ENCODE measurements around the gene CNTN2. TPM values are rescaled to one million over a fixed set of nuclear protein-coding genes. Genes with fewer than 3 reads are reported as not detected.

Gene CNTN2
- total and polyA plus RNA-seq, 2 of the 8 experiments (the other 6 are each of a cell fraction or from before 2014, with no cell fraction given) = 1.2 to 3.9 TPM

- 0 out of 2 replicates have a peak, but pooled peaks cover 2% of the 10 kb centered on the region for H3K79me1 ChIP-seq (ENCODE audit: low read depth, low read length)
- no peak overlapping the region for H2BK15ac ChIP-seq (ENCODE audit: low read length)
- H2AK5ac ChIP-seq (ENCODE audit: low read depth, low read length) = no peak overlapping the region
- 92% methylated on average over 9 of the region's 9 CpGs; no CpG with 5 or more reads in 1 of the 2 experiments for WGBS, 2 experiments (ENCODE audit: extremely low coverage in 1 of 2, insufficient coverage in 1 of 2, insufficient read length in 1 of 2, insufficient replicate concordance in 2 of 2, low coverage in 1 of 2, low lambda C conversion rate in 2 of 2, missing lambda C conversion rate in 1 of 2)
- H4K5ac ChIP-seq (ENCODE audit: insufficient read length, low read depth, low read length) = no peak overlapping the region
- no peak overlapping the region for H2BK20ac ChIP-seq (ENCODE audit: low read length)
- H4K20me1 ChIP-seq (replicated peaks in 1 of 2; ENCODE audit: control insufficient read depth in 1 of 2, insufficient read depth in 2 of 2, low read length in 2 of 2) = no peaks in the 10 kb centered on the region
- H3K79me2 ChIP-seq (ENCODE audit: control insufficient read depth in 1 of 2, insufficient read depth in 2 of 2, low read length in 2 of 2) = no peaks in the 10 kb centered on the region
- no peak overlapping the region for H3K9ac ChIP-seq (replicated peaks in 1 of 4; ENCODE audit: extremely low read depth in 1 of 4, low read depth in 3 of 4, low read length in 3 of 4)
- no peaks in the 10 kb centered on the region for H3K36me3 ChIP-seq (ENCODE audit: control insufficient read depth in 2 of 4, insufficient read depth in 4 of 4, low read length in 3 of 4)
- no peak overlapping the region for H3K27ac ChIP-seq (ENCODE audit: low read depth, low read length)
- no peak for TF ChIP-seq MAX (IDR thresholded peaks at IDR 0.05)
- TF ChIP-seq CBX5 (IDR thresholded peaks at IDR 0.05; ENCODE audit: low read depth, low read length) = no peak
- TF ChIP-seq RNF2 (IDR thresholded peaks at IDR 0.05; ENCODE audit: borderline replicate concordance, low read depth, low read length, missing control alignments, poor library complexity, severe bottlenecking) = no peak
- no peak for TF ChIP-seq HDAC2 (IDR thresholded peaks at IDR 0.05; ENCODE audit: borderline replicate concordance in 1 of 2, low read depth in 2 of 2, low read length in 2 of 2)
- no peak for TF ChIP-seq ATF3 (IDR thresholded peaks at IDR 0.05; ENCODE audit: insufficient read depth, low read depth, low read length)
- no peak for TF ChIP-seq SRF (IDR thresholded peaks at IDR 0.05; ENCODE audit: low read depth, low read length)
- no peak for TF ChIP-seq KDM1A (IDR thresholded peaks at IDR 0.05; ENCODE audit: borderline replicate concordance, low read length)
- no peak for TF ChIP-seq SP2 (IDR thresholded peaks at IDR 0.05; ENCODE audit: low read length)
- no peak for TF ChIP-seq GABPA (IDR thresholded peaks at IDR 0.05; ENCODE audit: borderline replicate concordance, insufficient read depth, low read length)
- no peak for TF ChIP-seq TBP (IDR thresholded peaks at IDR 0.05; ENCODE audit: low read depth, low read length)
- no peak for TF ChIP-seq POU5F1 (IDR thresholded peaks at IDR 0.05; ENCODE audit: low read depth, low read length)
- H3K4me1 ChIP-seq (replicated peaks in 1 of 4; ENCODE audit: control insufficient read depth in 3 of 4, insufficient read depth in 4 of 4, low read length in 3 of 4) = no peaks in the 10 kb centered on the region
- no peak overlapping the region for H3K23ac ChIP-seq (ENCODE audit: insufficient read length)
- no peaks in the 10 kb centered on the region; a peak in 1 of 7 replicates for H3K27me3 ChIP-seq (replicated peaks in 1 of 4; ENCODE audit: control insufficient read depth in 3 of 4, extremely low read depth in 1 of 4, insufficient read depth in 3 of 4, low read length in 3 of 4)
- peaks cover 2% of the 10 kb centered on the region; the same call in 1 of the 2 replicates for H3K23me2 ChIP-seq (ENCODE audit: low read depth, low read length)
- no peak overlapping the region for H3K4me2 ChIP-seq (ENCODE audit: insufficient read depth in 1 of 2, low read depth in 2 of 2, low read length in 2 of 2)
- DNase-seq (ENCODE audit: low read depth in 1 of 2, low spot score in 2 of 2) = no peak
- H2AFZ ChIP-seq (ENCODE audit: low read length) = no peak overlapping the region
- no peak overlapping the region for H3K14ac ChIP-seq (ENCODE audit: insufficient read length)
- H3K9me3 ChIP-seq (ENCODE audit: insufficient read depth in 2 of 2, low read depth in 1 of 2, low read length in 1 of 2) = no peaks in the 10 kb centered on the region
- H2BK5ac ChIP-seq (ENCODE audit: low read depth, low read length) = no peak overlapping the region; the same call in 1 of the 2 replicates
- H3K56ac ChIP-seq (replicated peaks; ENCODE audit: insufficient read length, low read depth, low read length) = no peak overlapping the region
- no peak for FAIRE-seq
- H2BK120ac ChIP-seq (replicated peaks; ENCODE audit: low read depth, low read length) = no peak overlapping the region
- H3K4me3 ChIP-seq (ENCODE audit: extremely low read depth in 1 of 4, insufficient read depth in 2 of 4, low read depth in 3 of 4, low read length in 4 of 4) = no peak overlapping the region
- H2BK12ac ChIP-seq (ENCODE audit: low read depth, low read length) = no peak overlapping the region
- CTCF ChIA-PET (ENCODE audit: partially characterized antibody) = interaction anchor here (0.8 to 33.2 kb wide), 5 partner anchors 8 to 45 kb away, joined by 3 to 531 read pairs (median 31); no protein-coding TSS in a partner anchor
- peak overlapping the region; percentile 45; the same call in 1 of the 2 replicates for H4K8ac ChIP-seq (ENCODE audit: extremely low read depth, insufficient read depth, low read length)
- POLR2A ChIA-PET (ENCODE audit: partially characterized antibody) = no interaction called here
- no peak overlapping the region for H3K4ac ChIP-seq (replicated peaks; ENCODE audit: insufficient read length, low read depth, low read length)
- H4K91ac ChIP-seq (replicated peaks; ENCODE audit: insufficient read length, low read length) = no peak overlapping the region
- no peak overlapping the region for H3K18ac ChIP-seq (ENCODE audit: extremely low read depth, low read length)
Measured at GRCh38 chr1:205020466-205020865, 22.5 kb upstream of the CNTN2 start.

Data from H1 (cell line).